Kidney (tissue), 14 donors: ENCODE results near the gene KBTBD3. TPM values are rescaled to one million over a fixed set of nuclear protein-coding genes. Genes with fewer than 3 reads are reported as not detected.

ENCODE experiments used
- DNase-seq, 5 donors: peaks; one replicate each; pipeline ENCODE4 v3.0.0-alpha.2; 2013 to 2020
- FAIRE-seq: peaks from 2 replicates; lab custom pipeline; 2012; peaks lifted over from hg19 to GRCh38; lab: Jason Lieb, UNC
- H3K27ac ChIP-seq, 2 donors: one replicate each; pipeline ENCODE4 v1.7.0; 2013; ENCODE audit warnings: low read depth in 2 of 2, low read length in 2 of 2, inconsistent platforms in 1 of 2
- H3K27me3 ChIP-seq: one replicate; pipeline ENCODE4 v1.7.1; 2013; ENCODE audit warnings: low read length, inconsistent platforms; ENCODE audit not compliant: control insufficient read depth, insufficient read depth
- H3K36me3 ChIP-seq, 3 donors: one replicate each; pipeline versions ENCODE4 v1.7.0 to v1.7.1; 2013; ENCODE audit warnings: low read length in 3 of 3, control low read depth in 1 of 3, inconsistent platforms in 1 of 3; ENCODE audit not compliant: insufficient read depth in 3 of 3, control insufficient read depth in 2 of 3
- H3K4me1 ChIP-seq, 3 donors: one replicate each; pipeline versions ENCODE4 v1.7.0 to v1.7.1; 2013; ENCODE audit warnings: low read length in 3 of 3, inconsistent platforms in 1 of 3, low read depth in 1 of 3; ENCODE audit not compliant: control insufficient read depth in 2 of 3, insufficient read depth in 2 of 3
- H3K4me3 ChIP-seq, 3 donors: one replicate each; pipeline versions ENCODE4 v1.7.0 to v1.8.1; 2013; ENCODE audit warnings: low read length in 3 of 3, control low read depth in 1 of 3, inconsistent platforms in 1 of 3
- H3K9ac ChIP-seq, 3 donors: one replicate each; pipeline versions ENCODE4 v1.7.0 to v1.7.1; 2013; ENCODE audit warnings: low read length in 3 of 3, control low read depth in 1 of 3, inconsistent platforms in 1 of 3
- H3K9me3 ChIP-seq, 3 donors: one replicate each; pipeline versions ENCODE4 v1.7.0 to v1.7.1; 2013; ENCODE audit warnings: low read length in 3 of 3, control low read depth in 1 of 3, inconsistent platforms in 1 of 3; ENCODE audit not compliant: control insufficient read depth in 2 of 3, insufficient read depth in 1 of 3
- intact Hi-C: fragments of 100-400 bp; cut with DNase I; formaldehyde crosslinking; loops from one replicate; pipeline ENCODE4 v1.11.1; 2022
- polyA plus RNA-seq: library from polyadenylated mRNA; stranded (reverse); fragments of 350-450 nt; fragmentation: Illumina TruSeq; extraction: RNeasy Lipid Tissue Mini Kit (QIAGEN cat#74804); gene quantifications from one replicate; pipeline ENCODE4 v1.2.3, GENCODE V29; 2014; ENCODE audit warnings: low read depth, low replicate concordance; ENCODE audit not compliant: insufficient read depth
- total RNA-seq: library from RNA; stranded (reverse); fragmentation: NEBNext Ultra II Directional; extraction: Animal tissue kit (Norgen Biotek cat#: 25700); gene quantifications from one replicate; pipeline ENCODE4 v1.2.1, GENCODE V29; 2021
- TF ChIP-seq, protein P1 (sequence below): IDR thresholded peaks from 3 replicates; pipeline ENCODE4 v1.5.1; 2012; ENCODE audit warnings: mild to moderate bottlenecking, moderate library complexity, borderline replicate concordance; ENCODE audit not compliant: insufficient read depth; ENCODE audit errors: extremely low read depth
- donor health status: control.
- donor health status: control.
- donor health status: control.
- donor health status: control.
- donor health status: control.
- donor health status: DM: yes; HTN: yes; CAD: no.
- donor health status: Normal renal cell carcinoma (clear cell type).

The KBTBD3 gene
- total and polyA plus RNA-seq, 2 donors from 2014 or later, result 8.1 to 10.2 TPM

GRCh38 chr11:106072804-106073203 lies 4.3 kb downstream of the KBTBD3 start:
- H3K27me3 ChIP-seq, result no peaks in the 10 kb centered on the region
- H3K4me3 ChIP-seq, result no peak overlapping the region
- no peaks in the 10 kb centered on the region for H3K9me3 ChIP-seq
- DNase-seq (no peak), FAIRE-seq (no peak)
- H3K9ac ChIP-seq, result no peak overlapping the region
- H3K27ac ChIP-seq, result no peak overlapping the region
- peaks cover 0 to 3% (median 0%) of the 10 kb centered on the region in 3 donors for H3K4me1 ChIP-seq
- intact Hi-C loops, result no loop called here
- H3K36me3 ChIP-seq, result no peaks in the 10 kb centered on the region
- TF ChIP-seq, protein P1, sequence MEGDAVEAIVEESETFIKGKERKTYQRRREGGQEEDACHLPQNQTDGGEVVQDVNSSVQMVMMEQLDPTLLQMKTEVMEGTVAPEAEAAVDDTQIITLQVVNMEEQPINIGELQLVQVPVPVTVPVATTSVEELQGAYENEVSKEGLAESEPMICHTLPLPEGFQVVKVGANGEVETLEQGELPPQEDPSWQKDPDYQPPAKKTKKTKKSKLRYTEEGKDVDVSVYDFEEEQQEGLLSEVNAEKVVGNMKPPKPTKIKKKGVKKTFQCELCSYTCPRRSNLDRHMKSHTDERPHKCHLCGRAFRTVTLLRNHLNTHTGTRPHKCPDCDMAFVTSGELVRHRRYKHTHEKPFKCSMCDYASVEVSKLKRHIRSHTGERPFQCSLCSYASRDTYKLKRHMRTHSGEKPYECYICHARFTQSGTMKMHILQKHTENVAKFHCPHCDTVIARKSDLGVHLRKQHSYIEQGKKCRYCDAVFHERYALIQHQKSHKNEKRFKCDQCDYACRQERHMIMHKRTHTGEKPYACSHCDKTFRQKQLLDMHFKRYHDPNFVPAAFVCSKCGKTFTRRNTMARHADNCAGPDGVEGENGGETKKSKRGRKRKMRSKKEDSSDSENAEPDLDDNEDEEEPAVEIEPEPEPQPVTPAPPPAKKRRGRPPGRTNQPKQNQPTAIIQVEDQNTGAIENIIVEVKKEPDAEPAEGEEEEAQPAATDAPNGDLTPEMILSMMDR, result no peak

- FAIRE-seq (no peak), DNase-seq (no peak)
- intact Hi-C loops, result no loop called here
- H3K9ac ChIP-seq, result no peak overlapping the region
- TF ChIP-seq, protein P1, result no peak
- H3K9me3 ChIP-seq, result no peaks in the 10 kb centered on the region
- H3K36me3 ChIP-seq, result no peaks in the 10 kb centered on the region
- no peak overlapping the region for H3K4me3 ChIP-seq
- H3K4me1 ChIP-seq, result no peaks in the 10 kb centered on the region
- H3K27ac ChIP-seq, result no peak overlapping the region
- no peaks in the 10 kb centered on the region for H3K27me3 ChIP-seq
Measured at GRCh38 chr11:106070606-106071005, 6.5 kb downstream of the KBTBD3 start.

GRCh38 chr11:106063009-106063408 lies 14.1 kb downstream of the KBTBD3 start:
- TF ChIP-seq, protein P1, result no peak
- intact Hi-C loops, result no loop called here
- Histone ChIP-seq H3K9me3 (no peaks in the 10 kb centered on the region), H3K27ac (no peak overlapping the region), H3K4me1 (no peaks in the 10 kb centered on the region), H3K36me3 (no peaks in the 10 kb centered on the region), H3K4me3 (no peak overlapping the region), H3K9ac (no peak overlapping the region), H3K27me3 (no peaks in the 10 kb centered on the region)
- FAIRE-seq (no peak), DNase-seq (no peak)
